HepG2 (cell line): ENCODE measurements around the gene SLC5A5. TPM values are rescaled to one million over a fixed set of nuclear protein-coding genes. Genes with fewer than 3 reads are reported as not detected.

Experiments
- GATAD2A ChIP-seq: IDR thresholded peaks from 2 replicates; pipeline ENCODE4 v1.6.1; 2016
- MAFK ChIP-seq, 2 experiments: IDR thresholded peaks in 1 of 2; conservative IDR thresholded peaks in 1 of 2; 2 replicates each; pipeline ENCODE4 v1.6.1; 2011; ENCODE audit warnings: improper control_type of control experiment in 2 of 2, low read length in 2 of 2
- SCMH1 ChIP-seq: sonication (generic); formaldehyde crosslinking; IDR thresholded peaks from 2 replicates; pipeline ENCODE4 v1.9.0; 2021; ENCODE audit warnings: missing genetic modification reagents, mild to moderate bottlenecking, borderline replicate concordance
- TEAD3 ChIP-seq: optimal IDR thresholded peaks from 2 replicates; pipeline ENCODE3; 2016; ENCODE audit warnings: borderline replicate concordance
- ZNF138 ChIP-seq: sonication (generic); formaldehyde crosslinking; IDR thresholded peaks from 2 replicates; pipeline ENCODE4 v1.5.0; 2020; ENCODE audit warnings: mild to moderate bottlenecking, low read depth, missing genetic modification reagents
- ZNF234 ChIP-seq: sonication (generic); formaldehyde crosslinking; conservative IDR thresholded peaks from 2 replicates; pipeline ENCODE4 v1.5.1; 2020; ENCODE audit warnings: mild to moderate bottlenecking, missing genetic modification reagents
- ZNF33A ChIP-seq: sonication (generic); formaldehyde crosslinking; IDR thresholded peaks from 2 replicates; pipeline ENCODE4 v1.5.1; 2020; ENCODE audit warnings: missing genetic modification reagents, mild to moderate bottlenecking, moderate library complexity, borderline replicate concordance
- ZNF510 ChIP-seq: sonication (generic); formaldehyde crosslinking; IDR thresholded peaks from 2 replicates; pipeline ENCODE4 v1.4.0; 2020; ENCODE audit warnings: low read depth, mild to moderate bottlenecking, missing genetic modification reagents
- ZNF574 ChIP-seq: sonication (generic); formaldehyde crosslinking; IDR thresholded peaks from 2 replicates; pipeline ENCODE4 v1.4.0; 2020; ENCODE audit warnings: missing genetic modification reagents
- ZNF614 ChIP-seq: IDR thresholded peaks from 2 replicates; pipeline ENCODE4 v1.6.1; 2018; ENCODE audit warnings: missing biosample characterization, missing genetic modification reagents, inconsistent platforms, borderline replicate concordance
- polyA plus RNA-seq, 8 experiments: library from polyadenylated mRNA; depleted of rRNA in 3 of 8; stranded (reverse) in 7 of 8; unstranded in 1 of 8; fragments of >200 nt; fragmentation: Illumina TruSeq in 4 of 8; extraction: Trizol in 4 of 8; gene quantifications; 2 replicates each; pipeline versions ENCODE4 v1.2.1 to v1.2.3, GENCODE V29; 2011 to 2016; ENCODE audit warnings: low read depth in 4 of 8, missing spikeins in 1 of 8, mixed read lengths in 1 of 8; ENCODE audit not compliant: insufficient read depth in 1 of 8
- total RNA-seq, 5 experiments: library from RNA; depleted of rRNA; stranded (reverse); fragments of >200 nt; fragmentation: Illumina TruSeq; extraction: Trizol; gene quantifications; 2 replicates each; pipeline ENCODE4 v1.2.3, GENCODE V29; 2016; ENCODE audit warnings: low read depth in 1 of 5
- TF ChIP-seq, protein P1 (sequence below): sonication (generic); formaldehyde crosslinking; IDR thresholded peaks from 2 replicates; pipeline ENCODE4 v1.4.0; 2020; ENCODE audit warnings: mild to moderate bottlenecking, missing genetic modification reagents, borderline replicate concordance

Gene SLC5A5
- total and polyA plus RNA-seq, 2 of the 13 experiments (the other 11 are each of a cell fraction or from before 2014, with no cell fraction given) = not detected

- no peak for TF ChIP-seq ZNF574 (CRISPR knock-in tag)
- TF ChIP-seq TEAD3 (CRISPR knock-in tag) = no peak
- no peak for TF ChIP-seq SCMH1 (CRISPR knock-in tag)
- TF ChIP-seq ZNF138 (CRISPR knock-in tag) = no peak
- TF ChIP-seq ZNF614 = no peak
- no peak for TF ChIP-seq MAFK (conservative IDR thresholded peaks at IDR 0.05 in 1 of 2, IDR thresholded peaks at IDR 0.05 in 1 of 2; ENCODE audit: low read length in 2 of 2)
- no peak for TF ChIP-seq ZNF33A (CRISPR knock-in tag)
- TF ChIP-seq ZNF510 (CRISPR knock-in tag) = no peak
- TF ChIP-seq GATAD2A (CRISPR knock-in tag) = no peak
- no peak for TF ChIP-seq ZNF234 (CRISPR knock-in tag)
- TF ChIP-seq, protein P1, sequence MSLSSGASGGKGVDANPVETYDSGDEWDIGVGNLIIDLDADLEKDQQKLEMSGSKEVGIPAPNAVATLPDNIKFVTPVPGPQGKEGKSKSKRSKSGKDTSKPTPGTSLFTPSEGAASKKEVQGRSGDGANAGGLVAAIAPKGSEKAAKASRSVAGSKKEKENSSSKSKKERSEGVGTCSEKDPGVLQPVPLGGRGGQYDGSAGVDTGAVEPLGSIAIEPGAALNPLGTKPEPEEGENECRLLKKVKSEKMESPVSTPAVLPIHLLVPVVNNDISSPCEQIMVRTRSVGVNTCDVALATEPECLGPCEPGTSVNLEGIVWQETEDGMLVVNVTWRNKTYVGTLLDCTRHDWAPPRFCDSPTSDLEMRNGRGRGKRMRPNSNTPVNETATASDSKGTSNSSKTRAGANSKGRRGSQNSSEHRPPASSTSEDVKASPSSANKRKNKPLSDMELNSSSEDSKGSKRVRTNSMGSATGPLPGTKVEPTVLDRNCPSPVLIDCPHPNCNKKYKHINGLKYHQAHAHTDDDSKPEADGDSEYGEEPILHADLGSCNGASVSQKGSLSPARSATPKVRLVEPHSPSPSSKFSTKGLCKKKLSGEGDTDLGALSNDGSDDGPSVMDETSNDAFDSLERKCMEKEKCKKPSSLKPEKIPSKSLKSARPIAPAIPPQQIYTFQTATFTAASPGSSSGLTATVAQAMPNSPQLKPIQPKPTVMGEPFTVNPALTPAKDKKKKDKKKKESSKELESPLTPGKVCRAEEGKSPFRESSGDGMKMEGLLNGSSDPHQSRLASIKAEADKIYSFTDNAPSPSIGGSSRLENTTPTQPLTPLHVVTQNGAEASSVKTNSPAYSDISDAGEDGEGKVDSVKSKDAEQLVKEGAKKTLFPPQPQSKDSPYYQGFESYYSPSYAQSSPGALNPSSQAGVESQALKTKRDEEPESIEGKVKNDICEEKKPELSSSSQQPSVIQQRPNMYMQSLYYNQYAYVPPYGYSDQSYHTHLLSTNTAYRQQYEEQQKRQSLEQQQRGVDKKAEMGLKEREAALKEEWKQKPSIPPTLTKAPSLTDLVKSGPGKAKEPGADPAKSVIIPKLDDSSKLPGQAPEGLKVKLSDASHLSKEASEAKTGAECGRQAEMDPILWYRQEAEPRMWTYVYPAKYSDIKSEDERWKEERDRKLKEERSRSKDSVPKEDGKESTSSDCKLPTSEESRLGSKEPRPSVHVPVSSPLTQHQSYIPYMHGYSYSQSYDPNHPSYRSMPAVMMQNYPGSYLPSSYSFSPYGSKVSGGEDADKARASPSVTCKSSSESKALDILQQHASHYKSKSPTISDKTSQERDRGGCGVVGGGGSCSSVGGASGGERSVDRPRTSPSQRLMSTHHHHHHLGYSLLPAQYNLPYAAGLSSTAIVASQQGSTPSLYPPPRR (CRISPR knock-in tag) = no peak
These were observed 5.3 kb upstream of the SLC5A5 start (continued) for GRCh38 chr19:17866312-17866963.
